HepG2 (cell line): Measurements from ENCODE around the gene DNMT3A. TPM values are rescaled to one million over a fixed set of nuclear protein-coding genes. Genes with fewer than 3 reads are reported as not detected.

ENCODE experiments used
- ELF3 ChIP-seq: IDR thresholded peaks from 2 replicates; pipeline ENCODE4 v1.6.1; 2016; ENCODE audit warnings: missing genetic modification reagents, missing compliant biosample characterization
- EZH2 ChIP-seq: conservative IDR thresholded peaks from 2 replicates; pipeline ENCODE4 v1.6.1; 2012; ENCODE audit warnings: mild to moderate bottlenecking, low read depth, low read length, moderate library complexity
- KLF15 ChIP-seq: sonication (generic); formaldehyde crosslinking; IDR thresholded peaks from 2 replicates; pipeline ENCODE4 v1.8.1; 2023; ENCODE audit warnings: borderline replicate concordance, mild to moderate bottlenecking, inconsistent platforms, missing genetic modification reagents, mixed read lengths
- MIXL1 ChIP-seq: IDR thresholded peaks from 2 replicates; pipeline ENCODE4 v1.6.1; 2016
- NKX3-1 ChIP-seq: sonication (generic); formaldehyde crosslinking; IDR thresholded peaks from 2 replicates; pipeline ENCODE4 v1.5.0; 2020; ENCODE audit warnings: missing genetic modification reagents
- SNAI1 ChIP-seq: sonication (generic); formaldehyde crosslinking; IDR thresholded peaks from 2 replicates; pipeline ENCODE4 v1.5.0; 2020; ENCODE audit warnings: mild to moderate bottlenecking, missing genetic modification reagents, borderline replicate concordance
- ZFX ChIP-seq: sonication (generic); formaldehyde crosslinking; IDR thresholded peaks from 2 replicates; pipeline ENCODE4 v1.4.0; 2020; ENCODE audit warnings: mild to moderate bottlenecking, low read depth, missing genetic modification reagents, moderate library complexity
- ZNF510 ChIP-seq: sonication (generic); formaldehyde crosslinking; IDR thresholded peaks from 2 replicates; pipeline ENCODE4 v1.4.0; 2020; ENCODE audit warnings: low read depth, mild to moderate bottlenecking, missing genetic modification reagents
- ZNF879 ChIP-seq: sonication (generic); formaldehyde crosslinking; IDR thresholded peaks from 2 replicates; pipeline ENCODE4 v1.8.1; 2023; ENCODE audit warnings: missing genetic modification reagents
- ZSCAN31 ChIP-seq: sonication (generic); formaldehyde crosslinking; IDR thresholded peaks from 2 replicates; pipeline ENCODE4 v1.5.0; 2020; ENCODE audit warnings: low read depth, mild to moderate bottlenecking, missing genetic modification reagents
- polyA plus RNA-seq, 8 experiments: library from polyadenylated mRNA; depleted of rRNA in 3 of 8; stranded (reverse) in 7 of 8; unstranded in 1 of 8; fragments of >200 nt; fragmentation: Illumina TruSeq in 4 of 8; extraction: Trizol in 4 of 8; gene quantifications; 2 replicates each; pipeline versions ENCODE4 v1.2.1 to v1.2.3, GENCODE V29; 2011 to 2016; ENCODE audit warnings: low read depth in 4 of 8, missing spikeins in 1 of 8, mixed read lengths in 1 of 8; ENCODE audit not compliant: insufficient read depth in 1 of 8
- total RNA-seq, 5 experiments: library from RNA; depleted of rRNA; stranded (reverse); fragments of >200 nt; fragmentation: Illumina TruSeq; extraction: Trizol; gene quantifications; 2 replicates each; pipeline ENCODE4 v1.2.3, GENCODE V29; 2016; ENCODE audit warnings: low read depth in 1 of 5
- TF ChIP-seq, protein P1 (sequence below): sonication (generic); formaldehyde crosslinking; IDR thresholded peaks from 2 replicates; pipeline ENCODE4 v1.5.0; 2020; ENCODE audit warnings: mild to moderate bottlenecking, missing genetic modification reagents, borderline replicate concordance
- TF ChIP-seq, protein P2 (sequence below): sonication (generic); formaldehyde crosslinking; IDR thresholded peaks from 2 replicates; pipeline ENCODE4 v1.9.0; 2022; ENCODE audit warnings: missing genetic modification reagents, mild to moderate bottlenecking, borderline replicate concordance
- TF ChIP-seq, protein P3 (sequence below): sonication (generic); formaldehyde crosslinking; IDR thresholded peaks from 2 replicates; pipeline ENCODE4 v1.4.0; 2020; ENCODE audit warnings: missing genetic modification reagents
- TF ChIP-seq, protein P4 (sequence below): sonication (generic); formaldehyde crosslinking; IDR thresholded peaks from 2 replicates; pipeline ENCODE4 v1.5.0; 2020; ENCODE audit warnings: mild to moderate bottlenecking, missing genetic modification reagents

The DNMT3A gene
- total and polyA plus RNA-seq, 2 of the 13 experiments (the other 11 are each of a cell fraction or from before 2014, with no cell fraction given) = 14.7 to 29.1 TPM

DNA sequence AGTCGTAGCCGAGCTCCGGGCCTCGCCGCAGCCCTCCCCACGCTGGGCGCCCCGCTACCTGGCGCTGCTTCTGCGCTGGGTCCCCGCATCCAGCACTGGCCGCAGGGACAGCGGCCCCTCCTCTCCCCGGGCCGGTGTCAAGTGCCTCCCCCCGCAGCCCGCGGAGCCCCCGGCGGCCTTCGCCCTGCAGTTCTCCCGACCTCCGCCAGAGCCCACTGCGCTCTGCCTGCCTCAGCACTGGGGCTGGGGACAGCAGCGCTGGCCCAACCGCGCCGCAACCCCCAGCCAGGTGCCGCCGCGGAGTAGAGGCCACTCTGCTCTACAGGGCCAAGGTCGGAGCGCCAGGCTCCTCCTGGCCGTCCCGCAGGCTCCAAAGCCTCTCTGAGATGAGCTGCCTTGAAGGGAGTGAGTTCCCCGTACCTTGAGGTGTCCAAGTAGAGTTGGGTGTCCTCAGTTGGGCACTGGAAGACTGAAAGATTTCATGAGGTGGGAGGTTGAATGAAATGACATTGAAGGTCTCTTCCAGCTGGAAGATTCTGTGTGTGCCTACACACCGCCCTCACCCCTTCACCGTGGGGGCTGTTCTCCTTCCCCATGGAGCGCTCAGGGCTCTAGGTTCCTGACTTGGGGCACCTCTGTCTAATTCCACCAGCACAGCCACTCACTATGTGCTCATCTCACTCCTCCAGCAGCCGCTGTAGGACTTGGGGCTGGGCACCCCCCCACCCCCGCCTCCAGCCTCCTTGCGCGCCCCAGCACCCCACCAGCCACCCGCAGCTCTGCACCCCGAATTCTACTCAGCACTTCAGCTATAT is 854 bp upstream of the DNMT3A start (continued):
- TF ChIP-seq, protein P1, sequence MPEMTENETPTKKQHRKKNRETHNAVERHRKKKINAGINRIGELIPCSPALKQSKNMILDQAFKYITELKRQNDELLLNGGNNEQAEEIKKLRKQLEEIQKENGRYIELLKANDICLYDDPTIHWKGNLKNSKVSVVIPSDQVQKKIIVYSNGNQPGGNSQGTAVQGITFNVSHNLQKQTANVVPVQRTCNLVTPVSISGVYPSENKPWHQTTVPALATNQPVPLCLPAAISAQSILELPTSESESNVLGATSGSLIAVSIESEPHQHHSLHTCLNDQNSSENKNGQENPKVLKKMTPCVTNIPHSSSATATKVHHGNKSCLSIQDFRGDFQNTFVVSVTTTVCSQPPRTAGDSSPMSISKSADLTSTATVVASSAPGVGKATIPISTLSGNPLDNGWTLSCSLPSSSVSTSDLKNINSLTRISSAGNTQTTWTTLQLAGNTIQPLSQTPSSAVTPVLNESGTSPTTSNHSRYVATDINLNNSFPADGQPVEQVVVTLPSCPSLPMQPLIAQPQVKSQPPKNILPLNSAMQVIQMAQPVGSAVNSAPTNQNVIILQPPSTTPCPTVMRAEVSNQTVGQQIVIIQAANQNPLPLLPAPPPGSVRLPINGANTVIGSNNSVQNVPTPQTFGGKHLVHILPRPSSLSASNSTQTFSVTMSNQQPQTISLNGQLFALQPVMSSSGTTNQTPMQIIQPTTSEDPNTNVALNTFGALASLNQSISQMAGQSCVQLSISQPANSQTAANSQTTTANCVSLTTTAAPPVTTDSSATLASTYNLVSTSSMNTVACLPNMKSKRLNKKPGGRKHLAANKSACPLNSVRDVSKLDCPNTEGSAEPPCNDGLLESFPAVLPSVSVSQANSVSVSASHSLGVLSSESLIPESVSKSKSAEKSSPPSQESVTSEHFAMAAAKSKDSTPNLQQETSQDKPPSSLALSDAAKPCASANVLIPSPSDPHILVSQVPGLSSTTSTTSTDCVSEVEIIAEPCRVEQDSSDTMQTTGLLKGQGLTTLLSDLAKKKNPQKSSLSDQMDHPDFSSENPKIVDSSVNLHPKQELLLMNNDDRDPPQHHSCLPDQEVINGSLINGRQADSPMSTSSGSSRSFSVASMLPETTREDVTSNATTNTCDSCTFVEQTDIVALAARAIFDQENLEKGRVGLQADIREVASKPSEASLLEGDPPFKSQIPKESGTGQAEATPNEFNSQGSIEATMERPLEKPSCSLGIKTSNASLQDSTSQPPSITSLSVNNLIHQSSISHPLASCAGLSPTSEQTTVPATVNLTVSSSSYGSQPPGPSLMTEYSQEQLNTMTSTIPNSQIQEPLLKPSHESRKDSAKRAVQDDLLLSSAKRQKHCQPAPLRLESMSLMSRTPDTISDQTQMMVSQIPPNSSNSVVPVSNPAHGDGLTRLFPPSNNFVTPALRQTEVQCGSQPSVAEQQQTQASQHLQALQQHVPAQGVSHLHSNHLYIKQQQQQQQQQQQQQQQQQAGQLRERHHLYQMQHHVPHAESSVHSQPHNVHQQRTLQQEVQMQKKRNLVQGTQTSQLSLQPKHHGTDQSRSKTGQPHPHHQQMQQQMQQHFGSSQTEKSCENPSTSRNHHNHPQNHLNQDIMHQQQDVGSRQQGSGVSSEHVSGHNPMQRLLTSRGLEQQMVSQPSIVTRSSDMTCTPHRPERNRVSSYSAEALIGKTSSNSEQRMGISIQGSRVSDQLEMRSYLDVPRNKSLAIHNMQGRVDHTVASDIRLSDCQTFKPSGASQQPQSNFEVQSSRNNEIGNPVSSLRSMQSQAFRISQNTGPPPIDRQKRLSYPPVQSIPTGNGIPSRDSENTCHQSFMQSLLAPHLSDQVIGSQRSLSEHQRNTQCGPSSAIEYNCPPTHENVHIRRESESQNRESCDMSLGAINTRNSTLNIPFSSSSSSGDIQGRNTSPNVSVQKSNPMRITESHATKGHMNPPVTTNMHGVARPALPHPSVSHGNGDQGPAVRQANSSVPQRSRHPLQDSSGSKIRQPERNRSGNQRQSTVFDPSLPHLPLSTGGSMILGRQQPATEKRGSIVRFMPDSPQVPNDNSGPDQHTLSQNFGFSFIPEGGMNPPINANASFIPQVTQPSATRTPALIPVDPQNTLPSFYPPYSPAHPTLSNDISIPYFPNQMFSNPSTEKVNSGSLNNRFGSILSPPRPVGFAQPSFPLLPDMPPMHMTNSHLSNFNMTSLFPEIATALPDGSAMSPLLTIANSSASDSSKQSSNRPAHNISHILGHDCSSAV (CRISPR knock-in tag) = no peak
- TF ChIP-seq MIXL1 (CRISPR knock-in tag) (peak; percentile 41; the same call in 1 of the 2 replicates), ELF3 (CRISPR knock-in tag) (peak; percentile 77), KLF15 (no peak), NKX3-1 (CRISPR knock-in tag) (no peak), ZSCAN31 (no peak; the same call in 1 of the 2 replicates), ZFX (CRISPR knock-in tag) (peak; percentile 84), SNAI1 (CRISPR knock-in tag) (no peak), EZH2 (no peak), ZNF510 (CRISPR knock-in tag) (no peak), ZNF879 (no peak)
- TF ChIP-seq, protein P2, sequence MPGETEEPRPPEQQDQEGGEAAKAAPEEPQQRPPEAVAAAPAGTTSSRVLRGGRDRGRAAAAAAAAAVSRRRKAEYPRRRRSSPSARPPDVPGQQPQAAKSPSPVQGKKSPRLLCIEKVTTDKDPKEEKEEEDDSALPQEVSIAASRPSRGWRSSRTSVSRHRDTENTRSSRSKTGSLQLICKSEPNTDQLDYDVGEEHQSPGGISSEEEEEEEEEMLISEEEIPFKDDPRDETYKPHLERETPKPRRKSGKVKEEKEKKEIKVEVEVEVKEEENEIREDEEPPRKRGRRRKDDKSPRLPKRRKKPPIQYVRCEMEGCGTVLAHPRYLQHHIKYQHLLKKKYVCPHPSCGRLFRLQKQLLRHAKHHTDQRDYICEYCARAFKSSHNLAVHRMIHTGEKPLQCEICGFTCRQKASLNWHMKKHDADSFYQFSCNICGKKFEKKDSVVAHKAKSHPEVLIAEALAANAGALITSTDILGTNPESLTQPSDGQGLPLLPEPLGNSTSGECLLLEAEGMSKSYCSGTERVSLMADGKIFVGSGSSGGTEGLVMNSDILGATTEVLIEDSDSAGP (CRISPR knock-in tag) = peak; percentile 88
- TF ChIP-seq, protein P3, sequence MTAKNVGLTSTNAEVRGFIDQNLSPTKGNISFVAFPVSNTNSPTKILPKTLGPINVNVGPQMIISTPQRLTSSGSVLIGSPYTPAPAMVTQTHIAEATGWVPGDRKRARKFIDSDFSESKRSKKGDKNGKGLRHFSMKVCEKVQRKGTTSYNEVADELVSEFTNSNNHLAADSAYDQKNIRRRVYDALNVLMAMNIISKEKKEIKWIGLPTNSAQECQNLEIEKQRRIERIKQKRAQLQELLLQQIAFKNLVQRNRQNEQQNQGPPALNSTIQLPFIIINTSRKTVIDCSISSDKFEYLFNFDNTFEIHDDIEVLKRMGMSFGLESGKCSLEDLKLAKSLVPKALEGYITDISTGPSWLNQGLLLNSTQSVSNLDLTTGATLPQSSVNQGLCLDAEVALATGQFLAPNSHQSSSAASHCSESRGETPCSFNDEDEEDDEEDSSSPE (CRISPR knock-in tag) = peak; percentile 73
- TF ChIP-seq, protein P4, sequence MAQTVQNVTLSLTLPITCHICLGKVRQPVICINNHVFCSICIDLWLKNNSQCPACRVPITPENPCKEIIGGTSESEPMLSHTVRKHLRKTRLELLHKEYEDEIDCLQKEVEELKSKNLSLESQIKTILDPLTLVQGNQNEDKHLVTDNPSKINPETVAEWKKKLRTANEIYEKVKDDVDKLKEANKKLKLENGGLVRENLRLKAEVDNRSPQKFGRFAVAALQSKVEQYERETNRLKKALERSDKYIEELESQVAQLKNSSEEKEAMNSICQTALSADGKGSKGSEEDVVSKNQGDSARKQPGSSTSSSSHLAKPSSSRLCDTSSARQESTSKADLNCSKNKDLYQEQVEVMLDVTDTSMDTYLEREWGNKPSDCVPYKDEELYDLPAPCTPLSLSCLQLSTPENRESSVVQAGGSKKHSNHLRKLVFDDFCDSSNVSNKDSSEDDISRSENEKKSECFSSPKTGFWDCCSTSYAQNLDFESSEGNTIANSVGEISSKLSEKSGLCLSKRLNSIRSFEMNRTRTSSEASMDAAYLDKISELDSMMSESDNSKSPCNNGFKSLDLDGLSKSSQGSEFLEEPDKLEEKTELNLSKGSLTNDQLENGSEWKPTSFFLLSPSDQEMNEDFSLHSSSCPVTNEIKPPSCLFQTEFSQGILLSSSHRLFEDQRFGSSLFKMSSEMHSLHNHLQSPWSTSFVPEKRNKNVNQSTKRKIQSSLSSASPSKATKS (CRISPR knock-in tag) = no peak
